H1 (cell line): Measurements from ENCODE around the gene CCNA2. TPM values are rescaled to one million over a fixed set of nuclear protein-coding genes. Genes with fewer than 3 reads are reported as not detected.

ENCODE experiments used
- ATF2 ChIP-seq: IDR thresholded peaks from 2 replicates; pipeline ENCODE4 v1.6.1; 2012; ENCODE audit warnings: low read length, inconsistent platforms
- CTCF ChIP-seq, 3 experiments: IDR thresholded peaks; 1 replicate in 2 of 3; 2 replicates in 1 of 3; pipeline versions ENCODE4 v1.5.1 to v1.6.1; 2011; ENCODE audit warnings: low read length in 3 of 3, mild to moderate bottlenecking in 3 of 3, inconsistent platforms in 2 of 3, low read depth in 1 of 3, moderate library complexity in 1 of 3; ENCODE audit not compliant: insufficient read depth in 1 of 3; ENCODE audit errors: control extremely low read depth in 1 of 3
- GABPA ChIP-seq: IDR thresholded peaks from 2 replicates; pipeline ENCODE4 v1.6.1; 2011; ENCODE audit warnings: mild to moderate bottlenecking, low read length, moderate library complexity, borderline replicate concordance; ENCODE audit not compliant: insufficient read depth
- GTF2F1 ChIP-seq: IDR thresholded peaks from 2 replicates; pipeline ENCODE4 v1.6.1; 2012; ENCODE audit warnings: low read depth, low read length, improper control_type of control experiment, borderline replicate concordance
- KDM1A ChIP-seq: fragments of 200-600, 300-600 bp; sonication (generic); IDR thresholded peaks from 2 replicates; pipeline ENCODE4 v1.7.1; 2016; ENCODE audit warnings: mild to moderate bottlenecking, low read length, borderline replicate concordance
- KDM4A ChIP-seq: IDR thresholded peaks from one replicate; pipeline ENCODE4 v1.7.1; 2012; ENCODE audit warnings: low read depth, mild to moderate bottlenecking, moderate library complexity, low read length, inconsistent platforms; ENCODE audit not compliant: severe bottlenecking
- NANOG ChIP-seq: IDR thresholded peaks from 2 replicates; pipeline ENCODE4 v1.6.1; 2011; ENCODE audit warnings: low read length, low read depth, mild to moderate bottlenecking, inconsistent platforms; ENCODE audit not compliant: insufficient read depth, poor library complexity, severe bottlenecking
- POLR2AphosphoS5 ChIP-seq: IDR thresholded peaks from 2 replicates; pipeline ENCODE4 v1.6.1; 2011; ENCODE audit warnings: low read depth, low read length
- RAD21 ChIP-seq, 2 experiments: IDR thresholded peaks in 1 of 2; conservative IDR thresholded peaks in 1 of 2; 2 replicates each; pipeline ENCODE4 v1.6.1; 2011; ENCODE audit warnings: low read depth in 2 of 2, low read length in 2 of 2, improper control_type of control experiment in 1 of 2, inconsistent platforms in 1 of 2, mild to moderate bottlenecking in 1 of 2, moderate library complexity in 1 of 2
- RFX5 ChIP-seq: IDR thresholded peaks from 2 replicates; pipeline ENCODE4 v1.6.1; 2011; ENCODE audit warnings: low read depth, low read length, improper control_type of control experiment, borderline replicate concordance
- RNF2 ChIP-seq: fragments of 200-900, 300-1000 bp; sonication (generic); IDR thresholded peaks from 2 replicates; pipeline ENCODE4 v1.7.1; 2016; ENCODE audit warnings: borderline replicate concordance, low read depth, mild to moderate bottlenecking, antibody characterized with exemption, low read length; ENCODE audit not compliant: poor library complexity, severe bottlenecking; ENCODE audit errors: missing control alignments
- SIN3A ChIP-seq, 2 experiments: IDR thresholded peaks in 1 of 2; conservative IDR thresholded peaks in 1 of 2; 2 replicates each; pipeline ENCODE4 v1.6.1; 2011 to 2012; ENCODE audit warnings: low read length in 2 of 2, improper control_type of control experiment in 1 of 2, low read depth in 1 of 2, mild to moderate bottlenecking in 1 of 2
- SIRT6 ChIP-seq: IDR thresholded peaks from one replicate; pipeline ENCODE4 v1.7.1; 2012; ENCODE audit warnings: low read length, inconsistent platforms
- SUZ12 ChIP-seq: fragments of 200-600 bp; sonication (generic); IDR thresholded peaks from 2 replicates; pipeline ENCODE4 v1.6.1; 2012; ENCODE audit warnings: mild to moderate bottlenecking, inconsistent platforms, low read length, moderate library complexity, mixed read lengths
- TEAD4 ChIP-seq: IDR thresholded peaks from 2 replicates; pipeline ENCODE4 v1.6.1; 2012; ENCODE audit warnings: low read depth, low read length, inconsistent platforms, mixed read lengths
- YY1 ChIP-seq: IDR thresholded peaks from 2 replicates; pipeline ENCODE4 v1.6.1; 2011; ENCODE audit warnings: low read depth, mild to moderate bottlenecking, low read length
- polyA plus RNA-seq, 7 experiments: library from polyadenylated mRNA; depleted of rRNA in 3 of 7; stranded (reverse) in 5 of 7; unstranded in 2 of 7; fragments of >200 nt in 5 of 7; fragments of 200-250 nt in 2 of 7; gene quantifications; 1 replicate in 5 of 7; 2 replicates in 1 of 7; 4 replicates in 1 of 7; pipeline versions ENCODE4 v1.2.1 to v1.2.3, GENCODE V29; 2011 to 2013; ENCODE audit warnings: missing spikeins in 2 of 7, mixed read lengths in 2 of 7
- total RNA-seq: library from RNA; stranded (reverse); fragmentation: NEBNext Ultra II Directional; extraction: Animal tissue kit (Norgen Biotek cat#: 25700); gene quantifications from 2 replicates; pipeline ENCODE4 v1.2.1, GENCODE V29; 2021

CCNA2 gene
- total and polyA plus RNA-seq, 2 of the 8 experiments (the other 6 are each of a cell fraction or from before 2014, with no cell fraction given): 42.1 to 98.6 TPM

- TF ChIP-seq CTCF (IDR thresholded peaks at IDR 0.05; ENCODE audit: control extremely low read depth in 1 of 3, insufficient read depth in 1 of 3, low read depth in 1 of 3, low read length in 3 of 3) (no peak), KDM1A (no peak), SUZ12 (no peak), TEAD4 (no peak), GTF2F1 (no peak), RFX5 (no peak), RAD21 (IDR thresholded peaks at IDR 0.05 in 1 of 2, conservative IDR thresholded peaks at IDR 0.05 in 1 of 2; ENCODE audit: low read depth in 2 of 2, low read length in 2 of 2) (no peak), ATF2 (no peak), NANOG (no peak), YY1 (no peak), RNF2 (no peak), POLR2AphosphoS5 (peak; percentile 94), KDM4A (peak; percentile 98), SIN3A (conservative IDR thresholded peaks at IDR 0.05 in 1 of 2, IDR thresholded peaks at IDR 0.05 in 1 of 2; ENCODE audit: low read depth in 1 of 2, low read length in 2 of 2) (peak; percentile 90 to 96), SIRT6 (no peak), GABPA (no peak)
Observed at GRCh38 chr4:121823505-121824170, at the start of gene CCNA2 (continued).
